CD4-positive, alpha-beta T cell treated with Interleukin-6 for 4 hours (primary cell): Measurements from ENCODE around the gene SVIL.
"Not testable (repeated sequence)": the region's sequence is repeated elsewhere in the genome, so short reads cannot be mapped to it uniquely, and the experiment has no call there.

Experiments
- DNase-seq: peaks from one replicate; pipeline ENCODE4 v3.0.0-alpha.2; 2020; ENCODE audit warnings: mixed read lengths

The SVIL gene

DNA sequence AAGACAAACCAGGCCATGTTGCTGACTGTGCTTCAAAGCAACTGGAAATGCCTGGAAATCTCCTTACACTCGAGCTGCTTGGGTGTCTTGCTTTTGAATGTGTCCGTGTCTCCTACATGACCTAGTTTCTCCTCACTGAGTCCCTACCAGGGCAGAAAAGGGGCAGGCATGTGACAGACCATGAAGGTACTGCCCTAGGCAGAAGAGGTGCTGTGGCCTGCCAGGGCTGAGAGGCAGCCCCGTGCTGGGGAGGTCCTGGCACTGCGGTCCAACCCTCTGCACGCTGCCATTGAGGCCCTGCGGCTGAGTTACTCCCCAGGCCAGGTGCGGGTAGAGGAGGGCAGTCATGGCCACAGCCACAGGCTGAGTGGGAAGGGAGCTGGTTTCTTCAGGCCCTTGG, 186.6 kb downstream of the SVIL start:
- no peak for DNase-seq

DNA sequence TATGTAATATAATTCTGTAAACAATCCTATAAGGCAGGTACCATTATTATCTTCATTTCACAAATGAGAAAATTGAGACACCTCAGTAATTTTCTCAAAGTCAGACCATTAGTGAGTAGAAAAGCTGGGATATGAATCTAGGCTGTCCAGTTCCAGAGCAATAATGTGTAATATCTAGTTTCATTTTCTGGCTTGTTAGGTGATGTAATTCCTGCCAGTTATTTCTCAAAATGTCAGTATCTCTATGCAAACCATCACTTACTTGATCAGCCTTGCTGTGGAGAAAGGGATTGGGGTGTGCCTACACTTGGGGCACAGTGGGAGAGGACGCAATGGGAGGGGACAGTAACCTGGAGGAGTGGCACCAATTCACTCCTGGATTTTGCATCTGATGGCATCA, 188.4 kb downstream of the SVIL start:
- DNase-seq = no peak

DNA sequence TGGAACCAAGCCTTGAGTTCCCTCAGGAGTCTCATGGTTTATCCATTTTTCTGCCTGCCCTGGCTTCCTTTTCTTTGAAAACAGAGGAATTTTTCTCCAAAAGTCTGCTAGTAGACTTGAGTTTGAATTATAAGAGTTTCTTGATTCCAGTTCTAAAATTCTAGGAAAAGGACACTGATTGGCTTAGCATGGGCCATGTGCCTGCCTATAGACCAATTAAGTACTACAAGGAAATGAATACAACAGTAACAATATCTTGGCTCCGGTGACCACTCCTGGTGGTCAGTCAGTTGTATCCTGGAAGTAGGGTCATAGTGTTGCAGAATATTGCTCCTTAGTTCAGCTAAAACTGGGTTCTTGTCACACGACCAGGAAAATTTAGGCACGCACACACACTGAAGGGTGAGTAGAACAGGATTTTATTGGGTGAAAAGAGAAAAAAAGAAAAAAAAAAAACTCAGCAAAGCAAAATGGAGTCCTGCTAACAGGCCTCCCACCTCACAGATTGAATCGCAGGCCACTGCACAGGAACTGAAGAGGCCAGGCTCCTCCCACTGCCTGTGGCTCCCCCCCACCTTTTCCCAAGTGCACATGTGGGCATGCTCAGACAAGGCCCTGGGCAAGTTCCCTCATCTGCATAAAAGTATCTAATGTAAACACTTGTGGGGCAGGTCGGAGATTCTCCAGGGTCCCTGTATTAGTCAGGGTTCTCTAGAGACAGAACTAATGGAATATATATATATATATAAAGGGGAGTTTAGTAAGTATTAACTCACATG, 190.8 kb downstream of the SVIL start:
- DNase-seq = no peak

DNA sequence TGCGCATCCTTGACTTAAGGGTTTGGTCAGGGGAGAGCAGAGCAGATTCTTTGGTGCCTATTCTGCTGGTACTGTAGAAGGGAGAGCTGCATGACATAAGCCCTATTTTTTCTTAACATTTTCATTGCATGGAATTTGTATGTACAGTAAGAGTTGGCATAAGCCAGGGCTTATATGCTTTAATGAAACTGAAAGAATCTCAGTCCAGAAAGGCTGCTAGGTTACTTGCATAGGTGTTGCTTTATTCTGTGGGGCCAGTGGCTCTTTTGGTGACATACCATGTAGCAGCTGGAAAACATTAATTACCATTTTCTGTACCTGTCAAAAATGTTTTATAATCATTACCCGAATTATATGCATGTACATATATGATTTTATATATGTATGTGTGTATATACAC, 193.8 kb downstream of the SVIL start:
- DNase-seq = no peak

DNA sequence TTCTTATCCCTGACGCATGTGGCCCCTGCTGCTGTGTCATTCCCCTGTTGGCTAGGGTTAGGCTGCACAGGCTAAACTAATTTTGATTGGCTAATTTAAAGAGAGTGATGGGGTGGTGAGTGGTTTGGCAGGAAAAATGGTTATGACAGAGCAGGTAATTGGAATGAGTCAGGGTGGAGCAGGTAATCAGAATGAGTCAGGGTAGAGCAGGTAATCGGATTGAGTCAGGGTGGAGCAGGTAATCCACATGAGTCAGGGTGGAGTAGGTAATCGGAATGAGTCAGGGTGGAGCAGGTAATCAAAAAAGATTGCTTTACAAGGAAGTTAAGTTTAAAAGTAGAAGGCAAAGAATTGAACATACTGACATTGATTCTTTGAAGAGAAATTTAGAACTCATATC, 195.8 kb downstream of the SVIL start:
- not testable (repeated sequence) for DNase-seq

DNA sequence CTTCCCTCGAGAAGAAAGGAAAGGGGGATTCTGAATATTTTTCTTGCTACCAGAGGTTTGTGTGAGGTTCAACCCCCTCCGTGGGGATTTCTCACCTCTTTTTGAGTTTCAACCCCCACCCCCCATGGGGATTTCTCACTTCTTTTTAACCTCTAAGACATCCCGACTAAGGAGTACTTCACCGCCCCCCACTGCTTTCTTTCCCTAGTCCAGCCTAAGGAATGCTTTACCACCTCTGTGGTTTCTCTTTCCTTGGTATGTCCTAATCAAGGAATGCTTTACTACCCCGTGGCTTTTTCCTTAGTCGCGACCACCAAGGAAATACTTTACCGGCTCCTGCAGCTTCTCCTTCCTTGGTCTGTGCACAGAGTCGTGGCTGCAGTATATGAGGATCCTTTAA, 196.5 kb downstream of the SVIL start:
- no peak for DNase-seq

DNA sequence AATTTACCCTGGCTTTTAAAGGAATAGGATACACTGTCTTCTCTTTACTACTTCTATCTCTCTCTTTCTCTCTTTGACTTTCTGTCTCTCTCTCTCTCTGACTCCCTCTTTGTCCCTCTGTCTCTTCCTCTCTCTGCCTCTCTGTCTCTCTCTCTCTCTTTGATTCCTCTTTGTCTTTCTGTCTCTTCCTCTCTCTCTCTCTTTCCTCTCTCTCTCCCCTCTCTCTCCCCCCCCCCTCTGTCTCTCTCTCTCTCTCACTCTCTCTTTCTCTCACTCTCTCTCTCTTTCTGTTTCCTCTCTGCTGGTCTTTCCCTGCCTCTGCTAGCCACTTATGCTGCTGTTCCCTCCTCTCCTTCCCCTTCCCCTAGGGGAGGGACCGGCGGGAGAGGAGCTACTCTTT, 196.9 kb downstream of the SVIL start:
- DNase-seq = no peak

DNA sequence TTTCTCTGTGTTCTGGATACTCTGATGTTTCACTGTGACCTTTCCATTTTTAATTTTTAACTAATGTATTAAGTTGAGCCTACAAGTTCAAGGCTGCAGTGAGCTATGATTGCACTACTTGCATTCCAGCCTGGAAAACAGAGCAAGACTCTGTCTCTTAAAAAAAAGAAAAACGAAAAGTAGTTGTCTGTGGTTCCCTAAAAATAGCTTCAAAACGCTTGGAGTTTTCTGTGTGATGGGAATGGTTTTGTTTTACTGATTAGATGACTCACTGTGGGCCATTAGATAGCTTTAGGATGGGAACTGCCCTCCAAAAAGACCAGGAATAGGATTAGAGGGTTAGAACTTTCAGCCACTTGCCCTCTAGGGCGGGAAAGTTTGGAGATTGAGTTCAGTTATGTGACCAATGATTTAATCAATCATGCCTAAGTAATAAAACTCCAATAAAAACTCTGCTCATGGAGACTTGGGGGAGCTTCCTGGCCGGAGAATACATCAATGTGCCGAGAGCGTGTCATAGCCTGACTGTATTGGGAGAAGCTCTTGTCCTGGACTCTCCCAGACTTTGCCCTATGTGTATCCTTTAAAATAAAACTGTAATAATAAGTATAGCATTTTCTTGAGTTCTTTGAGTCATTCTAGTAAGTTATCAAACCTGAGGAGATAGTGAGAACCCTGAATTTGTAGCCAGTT, 198.8 kb downstream of the SVIL start:
- DNase-seq = no peak

DNA sequence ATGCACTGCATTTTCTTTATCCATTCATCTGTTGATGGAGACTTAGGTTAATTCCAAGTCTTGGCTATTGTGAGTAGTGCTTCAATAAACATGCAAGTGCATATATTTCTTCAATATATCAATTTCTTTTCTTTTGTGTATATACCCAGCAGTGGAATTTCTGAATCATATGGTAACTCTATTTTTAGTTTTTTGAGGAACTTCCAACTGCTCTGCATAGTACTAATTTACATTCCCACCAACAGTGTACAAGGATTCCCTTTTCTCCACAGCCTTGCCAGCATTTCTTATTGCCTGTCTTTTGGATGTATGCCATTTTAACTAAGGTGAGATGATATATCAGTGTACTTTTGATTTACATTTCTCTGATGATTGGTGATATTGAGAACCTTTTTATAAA, 200.7 kb downstream of the SVIL start:
- DNase-seq = no peak

DNA sequence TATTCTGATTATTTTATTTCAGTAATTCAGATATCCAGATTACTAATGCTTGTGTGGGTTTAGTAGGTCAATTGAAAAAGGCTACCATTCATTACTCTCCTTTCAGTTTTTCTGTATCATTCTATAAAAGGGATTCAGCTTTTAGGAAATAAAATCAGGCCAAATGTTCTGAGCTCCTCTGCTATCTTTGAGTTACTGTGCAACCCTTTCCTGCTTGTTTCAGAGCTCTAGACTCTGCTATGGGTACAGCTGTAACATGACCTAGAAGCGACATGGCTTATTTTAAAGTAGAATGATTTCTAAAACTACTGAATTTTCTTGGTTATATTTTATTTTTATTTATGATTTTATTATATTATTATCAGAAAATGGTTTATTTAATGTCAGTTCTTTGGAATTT, 203.1 kb downstream of the SVIL start:
- no peak for DNase-seq

DNA sequence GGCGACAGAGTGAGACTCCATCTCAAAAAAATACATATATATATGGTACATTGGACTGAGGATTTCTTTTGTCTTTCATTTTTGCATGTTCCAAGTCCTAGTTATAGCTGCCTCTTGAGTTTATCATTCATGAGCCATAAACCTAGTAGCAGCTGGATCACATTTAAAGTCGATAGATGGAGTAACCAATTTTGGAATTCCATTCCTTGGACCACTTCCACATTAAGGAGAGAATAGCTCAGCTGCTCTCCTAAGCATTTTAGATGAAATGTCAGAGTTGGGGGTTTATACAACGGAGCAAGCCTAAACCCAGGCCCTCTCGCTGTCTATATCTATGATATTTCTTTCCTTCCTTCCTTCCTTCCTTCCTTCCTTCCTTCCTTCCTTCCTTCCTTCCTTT, 204.7 kb downstream of the SVIL start:
- DNase-seq = no peak

DNA sequence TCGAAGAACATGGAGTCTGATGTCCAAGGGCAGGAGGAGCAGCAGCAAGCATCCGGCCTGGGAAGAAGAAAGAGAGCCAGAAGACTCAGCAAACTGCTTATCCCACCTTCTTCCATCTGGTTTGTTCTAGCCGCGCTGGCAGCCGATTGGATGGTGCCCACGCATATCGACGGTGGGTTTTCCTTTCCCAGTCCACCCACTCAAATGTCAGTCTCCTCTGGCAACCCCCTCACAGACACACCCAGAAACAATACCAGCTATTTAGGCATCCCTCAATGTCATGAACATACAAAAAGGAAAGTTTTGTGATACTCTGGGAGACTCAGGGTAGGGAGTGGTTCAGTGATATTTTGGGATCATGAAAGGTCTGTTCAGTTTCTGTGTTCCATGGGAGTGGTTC, 206.3 kb downstream of the SVIL start:
- no peak for DNase-seq

DNA sequence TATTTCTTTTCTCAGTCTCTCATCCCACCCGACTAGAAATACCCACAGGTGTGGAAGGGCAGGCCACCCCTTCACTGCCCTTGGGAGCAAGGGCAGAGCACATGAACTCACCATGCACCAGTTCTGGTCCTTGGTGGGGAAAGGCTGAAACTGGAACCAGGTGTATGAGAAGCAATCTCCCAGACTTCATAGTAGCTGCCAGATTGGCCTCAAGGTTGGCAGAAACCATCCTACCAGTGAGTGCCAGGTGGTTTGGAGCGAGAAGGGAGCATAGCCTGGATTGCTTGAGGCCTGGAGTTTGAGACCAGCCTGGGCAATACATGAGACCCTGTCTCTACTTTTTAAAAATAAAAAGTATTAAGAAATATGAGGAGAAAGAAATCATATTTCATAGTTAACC, 207.1 kb downstream of the SVIL start:
- DNase-seq = no peak

DNA sequence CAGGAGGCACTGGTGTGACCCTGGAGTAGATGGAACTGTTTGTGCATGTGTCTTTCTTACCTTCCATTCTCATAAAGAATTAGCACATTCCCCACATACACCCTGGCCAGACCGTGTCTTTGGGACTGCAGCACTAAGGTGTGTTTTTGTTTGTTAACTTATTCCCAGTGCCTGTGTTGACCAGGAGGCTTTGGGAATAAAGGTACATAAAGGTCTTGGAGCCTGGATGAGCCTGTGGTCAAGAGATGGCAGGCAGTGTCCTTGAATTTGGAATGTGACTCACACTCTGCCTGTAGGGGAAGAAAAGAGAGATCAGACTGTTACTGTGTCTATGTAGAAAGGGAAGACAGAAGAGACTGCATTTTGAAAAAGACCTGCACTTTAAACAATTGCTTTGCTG, 208.4 kb downstream of the SVIL start:
- no peak for DNase-seq

DNA sequence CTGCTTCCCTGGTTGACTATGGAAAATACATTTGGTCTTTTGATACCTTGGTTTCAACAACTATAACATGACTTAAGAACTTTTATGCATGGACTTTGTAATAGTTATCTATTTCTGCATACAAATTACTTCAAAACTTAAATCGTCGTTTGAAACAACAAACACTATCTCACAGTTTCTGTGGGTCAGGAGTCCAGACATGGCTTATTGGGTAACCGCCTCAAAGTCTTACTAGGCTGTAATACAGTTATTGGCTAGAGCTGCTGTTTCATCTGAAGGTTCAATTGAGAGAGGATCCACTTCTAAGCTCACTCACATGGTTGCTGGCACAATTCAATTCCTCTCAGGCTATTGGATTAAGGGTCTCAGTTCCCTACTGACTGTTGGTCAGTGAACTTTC, 210.8 kb downstream of the SVIL start:
- no peak for DNase-seq

DNA sequence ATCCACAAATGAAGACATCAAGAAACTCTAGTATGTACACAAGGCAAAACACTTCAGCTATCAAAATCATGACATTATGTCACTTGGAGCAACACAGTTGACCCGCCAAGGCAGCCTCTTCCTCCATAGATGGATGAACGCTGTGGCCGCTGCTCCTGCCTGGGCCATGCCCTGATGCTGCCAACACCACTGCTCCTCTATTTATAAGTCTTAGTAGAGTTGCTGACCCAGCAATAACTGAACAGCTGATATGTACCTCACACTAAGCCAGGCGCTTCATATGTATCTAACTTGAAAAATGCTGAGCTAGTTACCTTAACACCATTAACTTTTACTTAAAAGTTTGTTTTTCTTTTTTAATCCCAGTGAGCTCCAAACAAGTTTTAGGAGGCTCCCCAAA, 214.0 kb downstream of the SVIL start:
- no peak for DNase-seq

DNA sequence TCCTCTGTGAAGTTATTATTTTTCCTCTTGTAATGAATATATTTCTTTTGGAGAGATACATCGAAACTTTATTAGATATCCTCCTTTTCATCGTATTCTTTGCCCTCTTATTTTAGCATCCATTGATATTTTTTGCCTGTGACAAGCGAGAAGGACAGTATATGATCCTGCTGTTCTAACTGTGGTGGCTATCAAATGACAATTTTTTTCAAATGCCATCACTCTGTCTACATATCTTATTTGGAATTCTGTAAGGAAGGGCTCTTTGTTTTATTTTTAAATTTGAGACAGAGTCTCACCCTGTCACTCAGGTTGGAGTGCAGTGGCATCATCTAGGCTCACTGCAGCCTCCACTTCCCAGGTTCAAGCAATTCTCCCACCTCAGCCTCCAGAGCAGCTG, 217.4 kb downstream of the SVIL start:
- no peak for DNase-seq

DNA sequence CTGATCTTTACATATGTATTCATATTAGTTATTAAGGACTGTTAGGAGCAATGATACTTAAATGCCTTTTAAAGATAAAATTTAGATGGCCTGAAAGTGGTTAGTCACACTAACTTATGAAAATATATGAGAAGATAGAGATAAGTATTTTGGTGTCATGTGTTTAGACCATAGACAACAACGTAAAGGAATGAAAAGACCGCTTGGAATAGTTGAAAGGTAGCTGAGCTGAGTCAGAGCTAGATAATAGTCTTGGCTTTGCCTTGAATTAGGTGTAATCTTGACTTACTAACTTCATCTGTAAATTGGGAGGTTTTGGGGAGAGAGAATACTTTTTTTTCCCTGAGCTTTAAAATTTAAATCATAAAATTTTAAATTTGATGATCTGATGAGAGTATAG, 218.9 kb downstream of the SVIL start:
- DNase-seq = no peak

DNA sequence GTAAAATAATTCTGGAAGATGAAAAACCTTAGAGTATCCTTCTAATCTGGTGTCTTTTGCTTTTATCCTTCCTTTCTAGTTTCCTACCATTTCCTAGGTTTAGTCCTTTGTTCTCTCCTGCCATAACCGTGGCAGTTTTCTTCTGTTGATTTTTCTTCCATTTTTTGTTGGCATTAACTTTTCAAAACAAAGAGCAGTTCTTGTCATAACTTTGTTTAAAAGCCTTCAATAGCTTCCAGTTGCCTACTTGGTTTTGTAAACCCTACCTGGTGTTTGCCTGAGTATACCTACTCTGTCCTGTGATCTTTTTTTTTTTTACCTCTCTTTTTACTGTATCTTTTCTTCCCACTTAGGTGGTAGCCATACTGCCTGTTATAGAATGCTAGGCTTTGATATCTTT, 220.3 kb downstream of the SVIL start:
- DNase-seq = no peak

DNA sequence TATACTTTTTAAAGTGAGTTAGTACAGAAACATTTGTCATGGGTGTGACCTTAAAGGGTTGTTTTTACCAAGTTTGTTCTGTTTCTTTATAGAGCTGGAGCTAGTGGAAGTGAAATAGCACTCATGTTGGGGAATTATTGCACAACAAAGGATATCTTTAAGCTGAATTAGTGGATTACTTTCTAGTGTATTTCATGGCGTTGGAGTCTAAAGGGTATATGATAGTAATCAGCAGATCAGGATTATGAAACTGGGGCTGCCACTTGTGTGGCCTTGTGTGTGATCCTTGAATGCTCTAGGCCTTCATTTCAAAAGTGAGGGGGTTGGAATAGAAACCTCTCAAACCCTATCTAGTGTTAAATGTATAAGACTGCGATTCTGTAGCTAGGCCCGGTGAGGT, 222.3 kb downstream of the SVIL start:
- DNase-seq = no peak

DNA sequence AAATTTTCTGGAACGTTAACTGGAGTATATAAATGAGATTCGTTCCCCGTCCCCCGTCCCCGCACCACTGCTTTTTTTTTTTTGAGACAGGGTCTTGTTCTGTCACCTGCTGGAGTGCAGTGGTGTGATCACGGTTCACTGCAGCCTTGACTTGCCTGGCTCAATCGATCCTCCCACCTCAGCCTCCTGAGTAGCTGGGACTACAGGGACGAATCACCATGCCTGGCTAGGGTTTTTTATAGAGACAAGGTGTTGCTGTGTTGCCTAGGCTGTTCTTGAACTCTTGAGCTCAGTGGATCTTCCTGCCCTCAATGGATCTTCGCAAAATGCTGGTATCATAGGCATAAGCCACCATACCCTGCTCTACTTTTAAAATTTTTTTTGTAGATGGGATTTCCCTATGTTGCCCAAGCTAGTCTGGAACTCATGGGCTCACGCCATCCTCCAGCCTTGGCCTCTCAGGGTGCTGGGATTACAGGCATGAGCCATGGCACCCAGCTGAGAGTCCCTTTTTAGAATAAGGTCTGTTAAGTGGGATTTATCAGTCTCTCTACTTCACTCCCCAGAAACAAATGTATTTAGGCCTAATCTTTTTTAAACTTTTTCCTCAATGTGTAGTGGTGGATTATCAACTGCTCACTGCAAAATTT, 223.0 kb downstream of the SVIL start:
- DNase-seq = no peak

DNA sequence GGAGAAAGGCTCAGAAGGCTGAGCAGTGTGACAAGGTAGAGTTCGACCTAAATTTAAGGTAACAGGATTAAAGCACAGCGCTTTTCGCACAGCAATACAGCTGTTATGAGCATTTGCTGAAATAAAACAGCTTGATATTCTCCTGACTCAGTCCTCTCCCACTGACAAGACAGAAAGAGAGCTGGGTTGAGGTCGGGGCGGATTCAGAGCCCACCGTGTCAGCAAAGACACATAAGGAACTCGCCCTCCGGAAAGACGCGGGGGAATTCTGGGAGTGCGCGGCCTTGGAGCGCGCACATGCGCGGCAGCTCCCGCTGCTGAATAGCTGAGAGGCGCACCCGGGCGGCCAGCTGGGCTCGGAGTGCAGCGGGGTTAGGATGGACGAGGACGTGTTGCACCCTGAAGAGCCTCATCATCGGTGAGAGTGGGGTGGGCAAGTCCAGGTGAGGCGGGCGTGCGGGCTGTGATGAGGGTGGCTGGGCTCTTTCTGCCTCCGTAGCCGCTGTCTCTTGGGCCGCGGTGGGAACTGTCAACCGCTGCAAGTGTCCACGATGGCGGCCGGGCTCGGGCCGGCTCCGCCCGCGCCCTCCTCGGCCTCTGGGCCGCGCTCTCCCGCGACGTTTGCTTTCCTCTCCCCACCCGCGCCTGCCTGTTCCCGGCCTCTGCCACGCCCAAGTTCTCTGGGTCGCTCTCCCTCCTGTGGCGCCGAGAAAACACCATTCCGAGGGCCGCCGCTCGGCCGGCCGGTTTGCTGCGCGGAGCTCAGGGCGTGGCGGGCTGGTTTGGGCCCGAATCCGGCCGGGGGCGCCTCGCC, 225.3 kb downstream of the SVIL start:
- peak; percentile 59 for DNase-seq

DNA sequence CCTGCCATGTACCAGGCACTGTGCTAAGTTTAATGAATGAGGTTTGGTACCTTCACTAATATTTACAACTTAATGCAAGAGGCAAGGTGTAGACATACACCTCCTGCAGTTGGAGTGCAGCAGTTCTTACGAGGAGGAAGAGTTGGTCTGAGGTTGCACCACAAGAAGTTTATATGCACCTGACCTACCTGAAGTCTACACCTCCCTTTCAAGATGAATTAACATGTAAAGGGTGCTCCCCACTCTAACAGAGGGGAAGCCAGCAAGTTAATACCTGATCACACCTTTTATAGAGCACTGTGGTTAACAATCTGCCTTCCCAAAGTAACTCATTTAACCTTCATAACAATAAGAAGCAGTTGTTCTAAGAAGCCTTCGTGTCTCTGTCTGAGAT, 225.9 kb downstream of the SVIL start:
- no peak for DNase-seq
